ENCODE results near the gene CPNE2.
"Not testable (repeated sequence)": the region's sequence is repeated elsewhere in the genome, so short reads cannot be mapped to it uniquely, and the experiment has no call there.

The CPNE2 gene

DNA sequence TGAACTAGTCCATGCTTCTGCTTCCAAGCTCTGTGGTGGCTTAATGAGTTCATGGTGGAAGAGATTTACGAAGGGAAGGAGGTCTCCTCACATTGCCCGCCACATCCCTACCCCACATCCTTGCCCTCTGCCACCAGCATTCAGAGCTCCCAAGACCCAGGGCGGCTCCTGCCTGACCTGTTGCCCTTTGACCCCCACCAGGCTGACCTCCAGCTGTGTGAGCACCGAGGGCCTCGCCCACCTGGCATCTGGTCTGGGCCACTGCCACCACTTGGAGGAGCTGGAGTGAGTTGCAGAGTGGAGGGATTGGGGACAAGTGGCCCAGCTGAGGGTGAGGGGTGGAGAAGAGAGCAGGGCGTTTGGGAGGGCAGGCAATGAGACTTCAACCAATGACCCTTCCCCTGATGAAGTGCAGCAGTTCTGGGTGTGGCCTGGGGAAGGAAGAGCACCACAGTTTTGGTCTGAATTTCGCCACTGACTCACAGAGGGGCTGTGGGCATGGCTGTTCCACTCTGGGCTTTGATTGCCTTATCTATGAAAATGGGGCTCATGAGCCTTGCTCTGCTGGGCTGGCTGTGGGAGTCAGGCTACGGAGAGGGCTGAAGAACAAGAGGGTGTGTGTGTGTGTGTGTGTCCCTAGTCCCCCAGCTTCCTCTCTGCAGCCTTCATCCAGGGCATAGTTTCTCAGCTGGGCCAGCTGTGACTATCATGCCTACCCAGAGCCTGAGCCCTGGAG, 22.6 kb upstream of the CPNE2 start:
- no peak for DNase-seq (ENCODE audit: low spot score)
- TF ChIP-seq, protein P1, sequence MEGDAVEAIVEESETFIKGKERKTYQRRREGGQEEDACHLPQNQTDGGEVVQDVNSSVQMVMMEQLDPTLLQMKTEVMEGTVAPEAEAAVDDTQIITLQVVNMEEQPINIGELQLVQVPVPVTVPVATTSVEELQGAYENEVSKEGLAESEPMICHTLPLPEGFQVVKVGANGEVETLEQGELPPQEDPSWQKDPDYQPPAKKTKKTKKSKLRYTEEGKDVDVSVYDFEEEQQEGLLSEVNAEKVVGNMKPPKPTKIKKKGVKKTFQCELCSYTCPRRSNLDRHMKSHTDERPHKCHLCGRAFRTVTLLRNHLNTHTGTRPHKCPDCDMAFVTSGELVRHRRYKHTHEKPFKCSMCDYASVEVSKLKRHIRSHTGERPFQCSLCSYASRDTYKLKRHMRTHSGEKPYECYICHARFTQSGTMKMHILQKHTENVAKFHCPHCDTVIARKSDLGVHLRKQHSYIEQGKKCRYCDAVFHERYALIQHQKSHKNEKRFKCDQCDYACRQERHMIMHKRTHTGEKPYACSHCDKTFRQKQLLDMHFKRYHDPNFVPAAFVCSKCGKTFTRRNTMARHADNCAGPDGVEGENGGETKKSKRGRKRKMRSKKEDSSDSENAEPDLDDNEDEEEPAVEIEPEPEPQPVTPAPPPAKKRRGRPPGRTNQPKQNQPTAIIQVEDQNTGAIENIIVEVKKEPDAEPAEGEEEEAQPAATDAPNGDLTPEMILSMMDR (IDR thresholded peaks at IDR 0.05; ENCODE audit: extremely low read depth, missing control alignments) = no peak

- DNase-seq (ENCODE audit: low spot score) = no peak
- TF ChIP-seq, protein P1 (IDR thresholded peaks at IDR 0.05; ENCODE audit: extremely low read depth, missing control alignments) = no peak
These were observed 22.0 kb upstream of the CPNE2 start for GRCh38 chr16:57070424-57070823.

DNA sequence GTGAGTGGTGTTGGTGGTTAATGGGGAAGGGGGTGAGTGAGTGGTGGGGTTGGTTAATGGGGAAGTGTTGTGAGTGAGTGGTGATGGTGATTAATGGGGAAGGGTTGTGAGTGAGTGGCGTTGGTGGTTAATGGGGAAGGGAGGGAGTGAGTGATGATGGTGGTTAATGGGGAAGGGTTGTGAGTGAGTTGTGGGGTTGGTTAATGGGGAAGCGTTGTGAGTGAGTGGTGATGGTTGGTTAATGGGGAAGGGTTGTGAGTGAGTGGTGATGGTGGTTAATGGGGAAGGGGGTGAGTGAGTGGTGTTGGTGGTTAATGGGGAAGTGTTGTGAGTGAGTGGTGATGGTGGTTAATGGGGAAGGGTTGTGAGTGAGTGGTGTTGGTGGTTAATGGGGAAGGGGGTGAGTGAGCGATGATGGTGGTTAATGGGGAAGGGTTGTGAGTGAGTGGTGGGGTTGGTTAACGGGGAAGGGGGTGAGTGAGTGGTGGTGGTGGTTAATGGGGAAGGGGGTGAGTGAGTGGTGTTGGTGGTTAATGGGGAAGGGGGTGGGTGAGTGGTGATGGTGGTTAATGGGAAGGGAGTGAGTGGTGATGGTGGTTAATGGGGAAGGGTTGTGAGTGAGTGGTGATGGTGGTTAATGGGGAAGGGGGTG, 21.2 kb upstream of the CPNE2 start:
- not testable (repeated sequence) for DNase-seq (ENCODE audit: low spot score)

- TF ChIP-seq, protein P1 (IDR thresholded peaks at IDR 0.05; ENCODE audit: extremely low read depth, missing control alignments) = no peak
- no peak for DNase-seq (ENCODE audit: low spot score)
These were observed 20.4 kb upstream of the CPNE2 start for GRCh38 chr16:57071831-57072582.

- no peak for DNase-seq (ENCODE audit: low spot score)
- TF ChIP-seq, protein P1 (IDR thresholded peaks at IDR 0.05; ENCODE audit: extremely low read depth, missing control alignments) = no peak
These were observed 19.6 kb upstream of the CPNE2 start for GRCh38 chr16:57072616-57073275.

GRCh38 chr16:57077714-57078113, 14.7 kb upstream of the CPNE2 start:
- TF ChIP-seq, protein P1 (IDR thresholded peaks at IDR 0.05; ENCODE audit: extremely low read depth, missing control alignments) = no peak
- no peak for DNase-seq (ENCODE audit: low spot score)

DNA sequence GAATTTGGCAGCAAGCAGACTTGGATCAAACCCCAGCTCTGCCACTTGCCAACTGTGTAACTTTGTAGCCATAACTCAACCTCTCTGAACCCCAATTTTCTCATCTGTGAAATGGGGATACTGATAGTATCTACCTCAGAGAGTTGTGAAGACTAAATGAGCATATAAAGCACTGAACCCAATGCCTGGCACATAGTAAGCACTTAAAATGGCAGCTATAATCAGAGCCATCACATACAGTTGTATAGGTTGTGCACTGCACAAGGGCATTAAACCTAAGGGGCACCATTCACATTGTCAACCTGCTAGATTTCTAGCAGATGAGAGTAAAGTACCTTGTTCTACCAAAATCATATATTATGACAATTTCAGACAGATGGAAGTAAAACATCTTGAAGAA, 10.6 kb upstream of the CPNE2 start:
- TF ChIP-seq, protein P1 (IDR thresholded peaks at IDR 0.05; ENCODE audit: extremely low read depth, missing control alignments) = no peak
- no peak for DNase-seq (ENCODE audit: low spot score)

All from GM20000 (cell line).